GM23338 (cell line): ENCODE results near the gene GNB2. TPM values are rescaled to one million over a fixed set of nuclear protein-coding genes. Genes with fewer than 3 reads are reported as not detected.

ENCODE experiments used
- ATAC-seq: fragments of 200-7000 bp; cut with Tn5 transposase; 3 replicates; pipeline ENCODE4 v1.9.1; 2020
- DNase-seq: peaks from one replicate; pipeline ENCODE4 v3.0.0-alpha.2; 2015; ENCODE audit warnings: low spot score
- H2AFZ ChIP-seq: fragments of 200-600 bp; sonication (generic); 2 replicates; pipeline ENCODE4 v1.8.0; 2016; ENCODE audit warnings: antibody characterized with exemption, mild to moderate bottlenecking, moderate library complexity
- H3F3A ChIP-seq: fragments of 200-600 bp; sonication (generic); replicated peaks from 2 replicates; pipeline ENCODE4 v1.8.0; 2017; ENCODE audit warnings: antibody characterized with exemption, mixed run types, low read depth
- H3K27ac ChIP-seq: fragments of 200-600 bp; sonication (generic); 2 replicates; pipeline ENCODE4 v1.6.1; 2016; ENCODE audit warnings: low read depth
- H3K27me3 ChIP-seq: fragments of 200-600 bp; sonication (generic); 2 replicates; pipeline ENCODE4 v1.8.0; 2016; ENCODE audit warnings: mild to moderate bottlenecking, mixed run types, moderate library complexity; ENCODE audit not compliant: insufficient read depth
- H3K36me3 ChIP-seq: fragments of 200-600 bp; sonication (generic); 2 replicates; pipeline ENCODE4 v1.8.0; 2016; ENCODE audit warnings: mild to moderate bottlenecking; ENCODE audit not compliant: insufficient read depth
- H3K4me1 ChIP-seq: fragments of 200-600 bp; sonication (generic); 2 replicates; pipeline ENCODE4 v1.8.0; 2016; ENCODE audit warnings: mild to moderate bottlenecking, moderate library complexity; ENCODE audit not compliant: insufficient read depth
- H3K4me2 ChIP-seq: fragments of 200-600 bp; sonication (generic); 2 replicates; pipeline ENCODE4 v1.7.1; 2017; ENCODE audit warnings: mixed run types
- H3K4me3 ChIP-seq: fragments of 200-600 bp; sonication (generic); 2 replicates; pipeline ENCODE4 v1.6.1; 2016; ENCODE audit warnings: mixed run types
- H3K79me2 ChIP-seq: fragments of 200-600 bp; sonication (generic); replicated peaks from 2 replicates; pipeline ENCODE4 v1.8.0; 2017; ENCODE audit warnings: mild to moderate bottlenecking; ENCODE audit not compliant: insufficient read depth
- H3K9me2 ChIP-seq: fragments of 200-600 bp; sonication (generic); 2 replicates; pipeline ENCODE4 v1.8.0; 2017; ENCODE audit not compliant: insufficient read depth
- H4K20me1 ChIP-seq: fragments of 200-600 bp; sonication (generic); replicated peaks from 2 replicates; pipeline ENCODE4 v1.8.0; 2017; ENCODE audit warnings: mild to moderate bottlenecking; ENCODE audit not compliant: insufficient read depth
- H3K27ac Mint-ChIP-seq: 2 replicates; pipeline ENCODE4 v1.8.0; 2020; ENCODE audit warnings: inconsistent platforms, mild to moderate bottlenecking, moderate library complexity, mixed read lengths
- H3K27me3 Mint-ChIP-seq: 3 replicates; pipeline ENCODE4 v1.8.0; 2022; ENCODE audit warnings: low read depth, mild to moderate bottlenecking, moderate library complexity, mixed read lengths, inconsistent platforms; ENCODE audit not compliant: insufficient read depth, poor library complexity
- H3K36me3 Mint-ChIP-seq: 3 replicates; pipeline ENCODE4 v1.8.0; 2021; ENCODE audit warnings: low read depth, mild to moderate bottlenecking, inconsistent platforms, moderate library complexity, mixed read lengths
- H3K4me1 Mint-ChIP-seq: 3 replicates; pipeline ENCODE4 v1.8.0; 2020; ENCODE audit warnings: mild to moderate bottlenecking, inconsistent platforms, mixed read lengths
- H3K4me3 Mint-ChIP-seq: 3 replicates; pipeline ENCODE4 v1.8.0; 2021; ENCODE audit warnings: moderate library complexity, mild to moderate bottlenecking, inconsistent platforms, mixed read lengths
- H3K9me3 Mint-ChIP-seq: 3 replicates; pipeline ENCODE4 v1.8.0; 2020; ENCODE audit warnings: moderate library complexity, mild to moderate bottlenecking, inconsistent platforms, mixed read lengths
- CREB1 ChIP-seq: fragments of 250-450 bp; sonication (Bioruptor Pico); IDR thresholded peaks from 2 replicates; pipeline ENCODE4 v1.5.0; 2020; ENCODE audit warnings: low read depth, mild to moderate bottlenecking, moderate library complexity
- CTCF ChIP-seq, 2 experiments: fragments of 200-600 bp in 1 of 2; sonication (generic) in 1 of 2; conservative IDR thresholded peaks; 2 replicates each; pipeline versions ENCODE4 v1.5.1 to v1.6.1; 2016 to 2017; ENCODE audit warnings: antibody characterized with exemption in 2 of 2, low read depth in 2 of 2, mild to moderate bottlenecking in 2 of 2, moderate library complexity in 1 of 2
- EZH2 ChIP-seq: fragments of 200-600 bp; sonication (generic); IDR thresholded peaks from one replicate; pipeline ENCODE4 v1.8.0; 2017; ENCODE audit warnings: antibody characterized with exemption, mild to moderate bottlenecking, low read depth; ENCODE audit not compliant: unreplicated experiment
- NANOG ChIP-seq: IDR thresholded peaks from 2 replicates; pipeline ENCODE4 v1.6.1; 2016; ENCODE audit warnings: antibody characterized with exemption, borderline replicate concordance
- POLR2AphosphoS5 ChIP-seq: IDR thresholded peaks from 2 replicates; pipeline ENCODE4 v1.6.1; 2016; ENCODE audit warnings: antibody characterized with exemption, low read depth
- STAT1 ChIP-seq: IDR thresholded peaks from one replicate; pipeline ENCODE4 v1.6.1; 2016; ENCODE audit warnings: antibody characterized with exemption; ENCODE audit not compliant: unreplicated experiment
- ZNF114 ChIP-seq: fragments of 250-450 bp; sonication (Bioruptor Pico); IDR thresholded peaks from 2 replicates; pipeline ENCODE4 v1.5.0; 2020; ENCODE audit warnings: mild to moderate bottlenecking, moderate library complexity
- ZNF331 ChIP-seq: fragments of 250-450 bp; sonication (Bioruptor Pico); IDR thresholded peaks from 2 replicates; pipeline ENCODE4 v1.5.0; 2020; ENCODE audit warnings: low read depth, mild to moderate bottlenecking, moderate library complexity
- polyA plus RNA-seq: library from polyadenylated mRNA; unstranded; fragments of >200 nt; fragmentation: Nextera tagmentation; extraction: Ambion mirVana; gene quantifications from 2 replicates; pipeline ENCODE4 v1.2.1, GENCODE V29; 2016
- total RNA-seq: library from RNA; depleted of rRNA; stranded (reverse); fragments of >200 nt; shearing (Covaris generic); gene quantifications from 2 replicates; pipeline ENCODE4 v1.2.3, GENCODE V29; 2014
- TF ChIP-seq, protein P1 (sequence below): IDR thresholded peaks from one replicate; pipeline ENCODE4 v1.6.1; 2018; ENCODE audit warnings: antibody characterized with exemption; ENCODE audit not compliant: unreplicated experiment

The GNB2 gene
- total and polyA plus RNA-seq, 2 experiments from 2014 or later, result 112 to 153 TPM

- Histone ChIP-seq H3K4me1 (peaks cover 5% of the 10 kb centered on the region), H3K4me3 (peak overlapping the region; percentile 93), H3F3A (peaks cover 31% of the 10 kb centered on the region), H3K79me2 (no peaks in the 10 kb centered on the region), H3K4me2 (peak overlapping the region; percentile 99), H3K27ac (no peak overlapping the region), H3K9me2 (no peaks in the 10 kb centered on the region), H3K36me3 (no peaks in the 10 kb centered on the region), H3K27me3 (peaks cover 16% of the 10 kb centered on the region), H4K20me1 (no peaks in the 10 kb centered on the region; the same call in 1 of the 2 replicates), H2AFZ (no peak overlapping the region)
- H3K27me3 Mint-ChIP-seq, result peaks cover 35% of the 10 kb centered on the region
- peaks cover 27% of the 10 kb centered on the region for H3K36me3 Mint-ChIP-seq
- ATAC-seq (peak; percentile 45), DNase-seq (peak; percentile 80)
- peak overlapping the region; percentile 79 for H3K4me3 Mint-ChIP-seq
- TF ChIP-seq STAT1, result no peak
- no peak for TF ChIP-seq EZH2
- TF ChIP-seq CREB1 (CRISPR knock-in tag), result peak; percentile 66; the same call in 1 of the 2 replicates
- H3K9me3 Mint-ChIP-seq, result no peaks in the 10 kb centered on the region
- H3K4me1 Mint-ChIP-seq, result peaks cover 11% of the 10 kb centered on the region
- no peak overlapping the region for H3K27ac Mint-ChIP-seq
These were observed 2.2 kb downstream of the GNB2 start for GRCh38 chr7:100675581-100676350.

- H3K36me3 Mint-ChIP-seq, result peaks cover 34% of the 10 kb centered on the region
- H3K9me2 ChIP-seq, result no peaks in the 10 kb centered on the region
- H3K36me3 ChIP-seq, result no peaks in the 10 kb centered on the region
- peaks cover 11% of the 10 kb centered on the region for H3K4me1 Mint-ChIP-seq
- H3K9me3 Mint-ChIP-seq, result no peaks in the 10 kb centered on the region
- H4K20me1 ChIP-seq, result no peaks in the 10 kb centered on the region; the same call in 1 of the 2 replicates
- peaks cover 33% of the 10 kb centered on the region for H3F3A ChIP-seq
- no peaks in the 10 kb centered on the region for H3K79me2 ChIP-seq
- H3K27ac ChIP-seq, result no peak overlapping the region
- ATAC-seq (no peak), DNase-seq (no peak)
- H3K27me3 ChIP-seq, result peaks cover 13% of the 10 kb centered on the region
- H2AFZ ChIP-seq, result no peak overlapping the region
- peak overlapping the region; percentile 99 for H3K4me2 ChIP-seq
- H3K4me1 ChIP-seq, result peaks cover 11% of the 10 kb centered on the region
- H3K4me3 Mint-ChIP-seq, result peak overlapping the region; percentile 79
- H3K27ac Mint-ChIP-seq, result peak overlapping the region; percentile 78
- peak overlapping the region; percentile 93 for H3K4me3 ChIP-seq
- peaks cover 33% of the 10 kb centered on the region for H3K27me3 Mint-ChIP-seq
- TF ChIP-seq, protein P1, sequence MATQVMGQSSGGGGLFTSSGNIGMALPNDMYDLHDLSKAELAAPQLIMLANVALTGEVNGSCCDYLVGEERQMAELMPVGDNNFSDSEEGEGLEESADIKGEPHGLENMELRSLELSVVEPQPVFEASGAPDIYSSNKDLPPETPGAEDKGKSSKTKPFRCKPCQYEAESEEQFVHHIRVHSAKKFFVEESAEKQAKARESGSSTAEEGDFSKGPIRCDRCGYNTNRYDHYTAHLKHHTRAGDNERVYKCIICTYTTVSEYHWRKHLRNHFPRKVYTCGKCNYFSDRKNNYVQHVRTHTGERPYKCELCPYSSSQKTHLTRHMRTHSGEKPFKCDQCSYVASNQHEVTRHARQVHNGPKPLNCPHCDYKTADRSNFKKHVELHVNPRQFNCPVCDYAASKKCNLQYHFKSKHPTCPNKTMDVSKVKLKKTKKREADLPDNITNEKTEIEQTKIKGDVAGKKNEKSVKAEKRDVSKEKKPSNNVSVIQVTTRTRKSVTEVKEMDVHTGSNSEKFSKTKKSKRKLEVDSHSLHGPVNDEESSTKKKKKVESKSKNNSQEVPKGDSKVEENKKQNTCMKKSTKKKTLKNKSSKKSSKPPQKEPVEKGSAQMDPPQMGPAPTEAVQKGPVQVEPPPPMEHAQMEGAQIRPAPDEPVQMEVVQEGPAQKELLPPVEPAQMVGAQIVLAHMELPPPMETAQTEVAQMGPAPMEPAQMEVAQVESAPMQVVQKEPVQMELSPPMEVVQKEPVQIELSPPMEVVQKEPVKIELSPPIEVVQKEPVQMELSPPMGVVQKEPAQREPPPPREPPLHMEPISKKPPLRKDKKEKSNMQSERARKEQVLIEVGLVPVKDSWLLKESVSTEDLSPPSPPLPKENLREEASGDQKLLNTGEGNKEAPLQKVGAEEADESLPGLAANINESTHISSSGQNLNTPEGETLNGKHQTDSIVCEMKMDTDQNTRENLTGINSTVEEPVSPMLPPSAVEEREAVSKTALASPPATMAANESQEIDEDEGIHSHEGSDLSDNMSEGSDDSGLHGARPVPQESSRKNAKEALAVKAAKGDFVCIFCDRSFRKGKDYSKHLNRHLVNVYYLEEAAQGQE, result no peak
- TF ChIP-seq EZH2 (no peak), ZNF114 (no peak), NANOG (no peak), CTCF (conservative IDR thresholded peaks at IDR 0.05; ENCODE audit: low read depth in 2 of 2) (no peak), POLR2AphosphoS5 (no peak), STAT1 (no peak), ZNF331 (no peak)
These were observed 3.2 kb downstream of the GNB2 start for GRCh38 chr7:100676501-100677306.
